Stimulated activated naive CD4-positive, alpha-beta T cell treated with Interleukin-2 at 50 U/mL for 16 hours (primary cell): ENCODE measurements around the gene TOMM6.
"Not testable (repeated sequence)": the region's sequence is repeated elsewhere in the genome, so short reads cannot be mapped to it uniquely, and the experiment has no call there.

Source experiments
- DNase-seq: peaks from one replicate; lab custom pipeline; 2025; lab: John Stamatoyannopoulos, UW

Gene TOMM6

GRCh38 chr6:41763470-41763869 is 24.0 kb upstream of the TOMM6 start:
- no peak for DNase-seq

GRCh38 chr6:41766043-41766664 is 21.3 kb upstream of the TOMM6 start:
- not testable (repeated sequence) for DNase-seq

GRCh38 chr6:41767112-41767833 is 20.2 kb upstream of the TOMM6 start:
- no peak for DNase-seq

- no peak for DNase-seq
Observed at GRCh38 chr6:41768545-41769308, 18.8 kb upstream of the TOMM6 start.

- DNase-seq = no peak
Observed at GRCh38 chr6:41769376-41769775, 18.1 kb upstream of the TOMM6 start.

GRCh38 chr6:41770381-41771057 is 17.0 kb upstream of the TOMM6 start:
- no peak for DNase-seq

GRCh38 chr6:41771058-41771983 is 16.2 kb upstream of the TOMM6 start:
- DNase-seq = no peak

- no peak for DNase-seq
Observed at GRCh38 chr6:41774841-41775240, 12.7 kb upstream of the TOMM6 start.

- no peak for DNase-seq
Observed at GRCh38 chr6:41775293-41775882, 12.1 kb upstream of the TOMM6 start.

GRCh38 chr6:41777551-41778285 is 9.8 kb upstream of the TOMM6 start:
- DNase-seq = no peak

GRCh38 chr6:41778895-41779294 is 8.6 kb upstream of the TOMM6 start:
- no peak for DNase-seq

- no peak for DNase-seq
Observed at GRCh38 chr6:41779336-41779735, 8.2 kb upstream of the TOMM6 start.

- peak; percentile 99 for DNase-seq
Observed at GRCh38 chr6:41779788-41780550, 7.5 kb upstream of the TOMM6 start, which contains the start of gene FRS3. FRS3 (minus strand) TSS chr6:41779900; CDS start chr6:41776987, 2,913 bp downstream.

GRCh38 chr6:41780551-41781365 is 6.7 kb upstream of the TOMM6 start, which contains the start of gene PRICKLE4:
PRICKLE4 (plus strand) TSS chr6:41780782; CDS start chr6:41783474, 2,692 bp downstream.
- no peak for DNase-seq

GRCh38 chr6:41781366-41781730 is 6.1 kb upstream of the TOMM6 start:
- DNase-seq = no peak

GRCh38 chr6:41783106-41783780 is 4.3 kb upstream of the TOMM6 start:
- DNase-seq = no peak

- no peak for DNase-seq
Observed at GRCh38 chr6:41784581-41785171, 2.8 kb upstream of the TOMM6 start.
